GM18870 (cell line): ENCODE results near the gene PDZD7.

ENCODE experiments used
- ATAC-seq: cut with Tn5 transposase; IDR thresholded peaks from one replicate; pipeline ENCODE4 v1.9.1; 2021; ENCODE audit warnings: moderate library complexity; ENCODE audit not compliant: unreplicated experiment

The PDZD7 gene

DNA sequence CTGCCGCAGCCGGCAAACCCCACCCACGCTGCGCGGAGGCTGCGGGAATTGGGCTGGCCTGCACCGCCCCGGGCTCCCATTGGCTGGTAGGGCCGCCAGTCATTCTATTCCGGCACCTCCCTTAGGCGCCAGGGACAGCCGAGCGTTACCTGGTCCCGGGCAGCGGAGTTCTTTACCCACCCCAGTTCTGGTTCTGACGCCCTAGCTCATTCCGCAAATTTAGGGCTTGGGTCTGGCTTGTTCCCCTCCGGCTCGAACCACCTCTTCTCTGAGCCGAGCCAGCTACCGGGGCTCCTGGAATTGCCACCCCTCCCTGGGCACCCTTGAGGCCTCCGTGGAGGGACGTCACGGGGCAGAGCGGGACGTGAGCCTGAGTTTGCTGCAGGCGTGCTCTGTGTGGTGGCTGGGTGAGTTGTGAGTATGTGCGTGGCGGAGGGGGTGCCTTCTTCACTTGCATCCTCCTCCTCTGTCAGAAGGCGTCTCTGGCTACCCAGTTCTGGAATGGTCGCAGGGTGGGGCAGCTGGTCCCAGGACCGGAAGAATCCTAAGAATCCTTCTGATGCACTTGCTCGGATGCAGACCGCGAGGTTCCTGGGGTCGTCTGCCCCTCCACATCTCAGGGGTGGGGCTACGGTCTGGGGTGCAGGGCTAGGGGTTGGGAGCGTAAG is at the start of gene PDZD7, which contains the start of gene SFXN3:
Gene PDZD7 (minus strand): TSS at position 2 of the 668 bp plus-strand sequence. CDS start 910 bp downstream, outside the sequence.
Gene SFXN3 (plus strand): TSS at position 107 of the 668 bp plus-strand sequence. CDS start 3,461 bp downstream, outside the sequence.
- peak; percentile 64 for ATAC-seq

DNA sequence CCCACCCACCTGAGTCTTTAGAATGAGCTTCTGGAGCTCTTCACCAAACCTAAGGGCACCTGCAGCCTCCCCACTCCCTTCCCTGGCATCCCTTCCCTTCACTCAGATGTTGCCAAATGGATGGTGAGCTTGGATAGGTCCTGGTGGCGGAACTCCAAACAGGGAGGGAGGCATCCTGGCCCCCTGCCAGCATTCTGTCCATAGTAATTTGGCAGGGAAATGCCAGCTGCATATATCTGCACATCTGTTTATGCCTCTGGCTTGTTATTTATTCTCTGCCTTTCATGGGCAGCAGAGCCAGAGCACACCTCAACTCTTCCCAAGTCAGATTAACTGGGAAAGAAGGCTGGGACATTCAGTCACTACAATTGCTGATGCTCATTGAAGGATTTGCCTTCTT is 48.9 kb upstream of the PDZD7 start:
- ATAC-seq = no peak

DNA sequence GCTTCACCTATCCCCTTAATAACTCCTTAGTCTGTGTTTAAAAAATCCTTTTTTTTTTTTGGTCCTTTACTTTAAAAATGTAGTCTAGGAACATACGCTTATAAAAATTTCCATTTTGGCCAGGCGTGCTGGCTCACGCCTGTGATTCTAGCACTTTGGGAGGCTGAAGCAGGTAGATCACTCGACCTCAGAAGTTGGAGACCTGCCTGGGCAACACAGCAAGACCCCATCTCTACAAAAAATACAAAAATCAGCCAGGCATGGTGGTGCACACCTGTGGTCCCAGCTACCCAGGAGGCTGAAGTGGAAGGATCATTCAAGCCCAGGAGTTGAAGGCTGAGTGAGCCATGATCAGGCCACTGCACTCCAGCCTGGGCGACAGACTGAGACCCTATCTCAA is 45.7 kb upstream of the PDZD7 start:
- ATAC-seq = no peak

DNA sequence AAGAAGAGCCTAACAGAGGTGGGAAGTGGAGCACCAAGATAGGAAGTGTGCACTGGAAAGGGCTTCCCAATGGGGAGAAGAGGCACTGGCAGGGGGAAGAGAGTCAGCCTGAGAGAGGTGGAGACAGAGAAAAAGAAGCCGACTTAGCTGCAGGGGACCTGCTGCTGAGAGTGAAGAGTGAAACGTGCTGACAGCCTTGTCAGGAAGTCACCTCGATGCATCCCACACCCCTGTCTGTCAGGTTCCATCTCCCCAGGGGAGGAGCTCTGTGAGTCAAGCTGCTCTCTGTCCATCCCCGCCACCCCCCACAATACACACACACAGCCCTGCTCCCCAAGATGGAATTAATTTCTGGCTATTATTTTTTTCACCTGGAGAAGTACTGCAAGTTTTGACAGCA is 44.8 kb upstream of the PDZD7 start:
- no peak for ATAC-seq

DNA sequence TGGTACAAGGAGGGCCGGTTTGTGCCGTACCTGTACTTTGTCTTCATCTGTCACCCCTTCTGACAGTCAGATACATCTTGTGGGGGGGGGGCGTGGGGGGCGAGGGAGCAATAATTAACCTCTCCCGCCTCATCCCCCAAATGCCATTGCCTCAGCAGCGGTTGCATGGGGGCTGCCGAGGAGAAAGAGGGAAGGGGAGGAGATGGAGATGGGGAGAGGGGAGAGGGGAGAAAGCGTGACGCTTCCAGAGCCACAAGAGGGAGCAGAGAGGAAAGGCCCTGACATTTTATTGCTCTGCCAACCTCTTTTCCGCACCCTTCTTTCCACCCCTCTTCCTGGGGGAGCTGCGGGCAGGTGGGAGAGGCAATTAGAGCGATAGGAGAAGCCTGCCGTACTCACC is 42.7 kb upstream of the PDZD7 start:
- no peak for ATAC-seq

DNA sequence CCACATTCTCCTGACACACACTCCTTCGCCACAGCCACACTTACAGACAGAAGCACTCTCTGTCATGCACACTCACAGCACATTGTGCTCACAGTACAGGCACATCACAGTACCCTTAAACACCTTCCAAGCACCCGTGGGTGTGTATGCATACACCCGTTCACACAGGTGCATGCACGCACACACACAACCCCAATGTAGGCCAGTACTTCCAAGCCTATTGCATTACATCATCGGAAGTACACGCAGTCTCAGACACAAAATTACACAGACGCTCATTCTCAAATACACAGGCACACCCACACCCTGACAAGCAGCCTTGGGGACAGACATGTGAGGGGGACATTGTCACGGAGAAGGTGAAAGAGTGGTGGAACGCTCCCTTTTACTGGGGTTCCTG is 42.0 kb upstream of the PDZD7 start:
- ATAC-seq = no peak

DNA sequence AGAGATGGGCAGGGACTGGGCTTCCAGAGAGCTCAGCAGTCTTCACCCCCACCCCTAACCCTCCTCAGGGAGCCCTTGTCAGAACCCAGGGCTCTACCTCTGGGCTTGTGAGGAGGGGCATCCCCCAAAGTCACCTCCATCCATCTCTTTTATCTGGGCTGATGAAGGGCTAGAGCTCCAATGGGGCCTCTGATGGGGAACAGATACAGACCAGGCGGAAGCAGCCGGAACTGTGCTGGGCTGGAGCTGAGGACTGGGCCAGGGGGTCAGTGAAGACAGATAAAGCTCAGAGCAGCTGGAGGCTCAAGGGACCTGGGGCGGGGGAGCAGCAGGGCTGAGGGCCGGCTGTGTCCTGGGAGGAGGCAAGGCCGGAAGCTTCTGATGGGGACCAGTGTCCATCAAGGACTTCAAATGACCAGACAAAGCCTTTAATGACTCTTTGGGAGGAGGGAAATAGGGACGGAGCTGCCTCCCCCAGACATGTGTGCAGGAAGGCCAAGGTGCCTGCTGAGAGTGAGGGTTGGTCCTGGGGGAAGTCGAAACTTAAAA is 41.0 kb upstream of the PDZD7 start:
- ATAC-seq = no peak

DNA sequence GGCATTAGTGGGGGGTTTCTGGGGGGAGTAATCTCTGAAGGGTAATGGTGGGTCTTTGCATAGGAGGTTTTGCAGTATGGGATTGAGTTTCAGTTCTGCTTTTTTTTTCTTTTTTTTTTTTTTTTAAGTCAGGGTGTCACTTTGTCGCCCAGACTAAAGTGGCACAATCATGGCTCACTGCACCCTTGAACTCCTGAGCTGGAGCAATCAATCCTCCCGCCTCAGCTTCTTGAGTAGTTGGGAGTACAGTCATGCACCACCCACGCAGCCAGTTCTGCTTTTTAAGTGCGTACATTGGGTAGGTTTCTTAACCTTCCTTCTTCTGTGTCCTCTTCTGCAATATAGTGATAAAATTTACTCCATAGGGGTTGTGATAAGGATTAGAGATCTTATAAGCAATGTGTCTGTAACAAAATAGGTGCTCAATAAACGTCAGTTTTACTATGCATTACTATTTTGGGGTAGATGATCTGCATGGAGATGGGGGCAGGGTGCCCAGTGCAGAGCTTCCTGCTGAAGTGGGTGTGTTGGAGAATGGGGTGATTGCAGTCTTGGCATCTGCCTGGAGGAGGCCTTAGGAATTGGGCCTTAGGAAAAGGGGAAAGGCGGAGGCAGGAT is 40.4 kb upstream of the PDZD7 start:
- ATAC-seq = no peak

DNA sequence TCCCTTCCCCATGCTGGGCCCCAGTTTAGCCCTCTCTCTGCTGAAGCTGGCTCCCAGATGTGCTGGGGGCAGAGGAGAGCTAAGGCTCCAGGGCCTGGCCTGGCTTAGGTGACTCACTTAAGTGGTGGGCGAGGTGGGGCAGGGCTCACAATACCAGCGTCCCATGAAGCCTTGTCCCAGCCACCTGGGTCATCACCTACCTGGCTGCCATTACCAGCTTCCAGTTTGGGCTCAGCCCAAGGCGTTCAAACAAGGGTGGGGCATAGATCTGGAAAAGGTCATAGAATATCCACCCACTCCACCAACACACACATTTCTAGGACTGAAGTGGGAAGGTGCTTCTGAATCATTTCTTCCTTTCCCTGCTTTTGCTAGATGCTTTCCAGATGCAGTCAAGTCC is 39.2 kb upstream of the PDZD7 start:
- no peak for ATAC-seq

DNA sequence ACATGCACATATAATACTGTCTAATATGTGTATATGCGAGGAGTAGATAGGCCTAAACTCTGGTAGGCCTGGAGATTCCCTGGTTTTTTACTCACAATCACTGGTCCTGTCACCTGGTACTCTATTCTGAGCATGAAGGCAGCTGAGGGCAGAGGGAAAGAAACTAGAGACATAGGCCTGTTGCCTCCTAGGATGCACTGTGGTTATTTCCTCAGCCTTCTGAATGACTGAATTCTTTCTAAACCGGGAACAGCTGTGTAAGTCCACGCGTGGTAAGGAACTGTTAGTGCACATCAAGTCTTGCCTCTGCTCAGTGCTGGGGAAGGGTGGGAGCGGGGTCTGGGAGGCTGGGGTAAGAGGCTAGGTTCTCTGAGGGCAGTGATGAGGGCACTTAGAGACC is 38.5 kb upstream of the PDZD7 start:
- no peak for ATAC-seq

DNA sequence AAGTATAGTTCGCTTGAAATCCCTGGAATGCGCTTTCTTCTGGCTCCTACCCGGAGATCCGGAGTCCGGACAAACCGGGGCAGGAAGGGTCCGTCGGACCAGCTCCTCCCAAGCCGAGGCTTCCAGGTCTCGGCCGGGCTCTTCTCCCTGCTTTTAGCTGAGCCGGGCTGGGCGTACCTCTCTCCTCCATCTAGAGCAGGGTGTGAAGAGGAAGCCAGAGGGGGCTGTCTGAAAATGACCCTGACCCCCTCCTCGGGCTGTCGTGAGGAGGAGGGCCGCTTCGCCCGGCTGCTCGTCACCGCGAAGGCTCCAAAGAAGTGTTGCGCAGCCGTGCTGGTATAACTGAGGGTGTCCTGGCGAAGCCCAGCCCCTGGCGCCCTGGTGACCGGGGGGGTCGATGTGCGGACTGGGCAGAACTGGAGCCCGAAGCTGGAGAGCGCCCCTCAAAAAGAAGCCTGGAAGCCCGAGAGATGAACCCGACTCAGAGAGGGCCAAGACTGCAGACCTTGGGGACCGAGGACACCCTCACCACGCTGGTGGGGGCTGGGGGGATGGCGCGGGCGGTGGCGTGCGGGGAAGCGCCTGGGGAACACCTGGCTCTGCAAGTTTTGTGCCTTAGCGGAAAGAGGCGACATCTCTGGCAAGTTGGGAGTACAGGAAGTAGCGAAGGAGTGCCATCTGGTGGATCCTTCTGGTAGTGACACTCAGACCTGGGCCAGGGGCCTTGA is 36.6 kb upstream of the PDZD7 start:
- ATAC-seq = no peak

DNA sequence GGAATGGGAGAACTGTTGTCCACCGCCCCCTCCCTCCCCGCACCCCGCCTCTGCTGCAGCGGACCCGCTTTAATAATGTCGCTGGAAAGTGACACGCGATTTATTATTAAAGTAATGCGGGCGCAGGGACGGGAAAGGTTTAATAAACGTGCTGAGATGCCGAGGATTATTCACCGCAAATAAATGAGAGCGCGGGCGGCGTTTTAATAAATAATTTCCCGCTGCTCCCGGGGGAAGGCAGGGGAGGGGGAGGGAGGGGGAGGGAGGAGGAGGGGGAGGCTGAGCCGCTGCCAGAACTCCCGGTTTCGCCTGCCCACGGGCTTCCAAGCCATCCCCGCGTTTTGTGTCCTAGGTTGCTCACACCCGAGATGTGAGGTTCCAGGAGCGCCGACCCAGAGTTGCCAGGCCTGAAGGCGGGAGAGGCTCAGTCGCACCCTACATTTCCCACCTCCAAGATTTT is 36.0 kb upstream of the PDZD7 start:
- no peak for ATAC-seq

DNA sequence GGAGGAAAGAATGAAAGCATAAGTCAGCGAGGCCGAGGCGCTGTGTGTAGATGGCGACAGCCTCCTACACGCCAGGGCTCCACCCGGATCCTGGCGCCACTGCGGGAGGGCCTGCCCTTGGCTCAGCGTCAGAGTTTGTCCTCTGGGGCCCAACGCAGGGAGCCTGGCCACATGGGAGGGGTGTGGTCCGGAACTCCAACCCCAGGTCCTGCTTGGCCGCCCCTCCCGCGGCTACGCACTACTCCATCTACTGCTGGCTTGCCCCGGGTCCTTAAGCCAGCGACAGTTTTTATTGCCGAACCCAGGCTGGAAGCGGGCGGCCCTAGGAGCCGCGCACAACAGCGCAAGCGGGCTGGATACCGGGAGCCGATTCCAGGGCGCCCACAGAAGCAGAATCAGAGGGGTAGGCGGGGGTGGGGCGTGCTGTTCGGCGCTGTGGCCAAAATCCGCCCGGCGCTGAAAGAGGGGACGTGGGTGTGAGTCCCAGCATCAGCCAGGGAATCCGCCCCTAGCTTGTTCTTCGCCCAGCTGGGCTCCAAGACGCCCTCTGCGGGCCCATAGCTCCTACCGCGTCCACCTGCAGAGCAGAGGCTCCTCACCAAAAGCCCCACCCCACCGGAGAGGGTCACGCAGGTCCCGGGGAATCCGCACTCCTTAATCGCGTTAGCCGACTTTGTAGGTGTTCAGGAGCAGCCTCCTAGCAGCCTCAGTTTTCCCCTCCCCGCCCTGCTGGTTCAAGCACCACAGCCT is 35.4 kb upstream of the PDZD7 start:
- ATAC-seq = no peak

DNA sequence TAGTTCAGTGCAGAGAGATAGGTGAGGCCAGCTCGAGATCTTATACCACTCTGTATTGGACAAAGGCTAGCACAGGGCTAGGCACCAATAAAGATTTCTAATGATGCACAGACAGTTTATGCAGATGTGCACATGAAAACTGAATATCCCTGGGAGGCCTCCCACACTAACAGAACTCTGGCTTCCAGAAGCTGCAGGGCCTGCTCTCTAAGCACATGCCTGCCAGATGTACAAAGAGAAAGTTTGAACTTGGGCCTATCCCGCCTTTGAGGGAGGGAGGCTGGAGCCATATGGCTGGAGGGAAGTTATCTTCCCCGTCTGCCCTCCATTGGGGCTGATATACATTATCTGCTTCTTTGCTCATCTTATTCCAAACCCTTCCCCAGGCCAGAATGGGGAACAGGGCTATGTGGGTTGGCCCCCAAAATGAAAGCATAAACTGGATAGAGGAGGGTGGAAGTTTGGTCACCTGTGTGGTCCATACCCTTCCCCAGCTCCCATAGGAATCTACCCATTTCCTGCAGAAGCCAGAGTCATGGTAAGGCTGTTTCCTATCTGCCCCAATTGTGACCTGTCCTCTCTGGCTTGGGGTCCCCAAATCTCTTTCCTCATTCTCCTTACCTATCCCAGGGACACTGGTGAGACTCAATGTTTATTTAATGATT is 34.7 kb upstream of the PDZD7 start:
- ATAC-seq = no peak

DNA sequence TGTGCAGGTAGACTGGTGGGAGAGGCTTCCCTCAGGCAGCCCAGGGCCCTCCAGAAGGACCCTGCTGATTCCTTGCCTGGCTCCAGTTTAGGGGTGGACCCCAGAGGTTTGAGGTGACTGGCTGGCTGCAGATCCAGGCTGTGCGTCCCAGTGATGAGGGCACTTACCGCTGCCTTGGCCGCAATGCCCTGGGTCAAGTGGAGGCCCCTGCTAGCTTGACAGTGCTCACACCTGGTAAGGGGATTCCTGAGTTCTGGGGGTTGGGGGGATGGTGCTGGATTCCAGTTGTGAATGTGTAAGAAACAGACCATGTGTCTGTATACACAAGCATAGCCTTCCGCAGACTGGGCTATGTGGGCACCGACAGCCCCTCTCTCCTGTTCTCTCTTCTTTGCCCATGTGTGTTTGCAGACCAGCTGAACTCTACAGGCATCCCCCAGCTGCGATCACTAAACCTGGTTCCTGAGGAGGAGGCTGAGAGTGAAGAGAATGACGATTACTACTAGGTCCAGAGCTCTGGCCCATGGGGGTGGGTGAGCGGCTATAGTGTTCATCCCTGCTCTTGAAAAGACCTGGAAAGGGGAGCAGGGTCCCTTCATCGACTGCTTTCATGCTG is 33.6 kb upstream of the PDZD7 start:
- no peak for ATAC-seq

DNA sequence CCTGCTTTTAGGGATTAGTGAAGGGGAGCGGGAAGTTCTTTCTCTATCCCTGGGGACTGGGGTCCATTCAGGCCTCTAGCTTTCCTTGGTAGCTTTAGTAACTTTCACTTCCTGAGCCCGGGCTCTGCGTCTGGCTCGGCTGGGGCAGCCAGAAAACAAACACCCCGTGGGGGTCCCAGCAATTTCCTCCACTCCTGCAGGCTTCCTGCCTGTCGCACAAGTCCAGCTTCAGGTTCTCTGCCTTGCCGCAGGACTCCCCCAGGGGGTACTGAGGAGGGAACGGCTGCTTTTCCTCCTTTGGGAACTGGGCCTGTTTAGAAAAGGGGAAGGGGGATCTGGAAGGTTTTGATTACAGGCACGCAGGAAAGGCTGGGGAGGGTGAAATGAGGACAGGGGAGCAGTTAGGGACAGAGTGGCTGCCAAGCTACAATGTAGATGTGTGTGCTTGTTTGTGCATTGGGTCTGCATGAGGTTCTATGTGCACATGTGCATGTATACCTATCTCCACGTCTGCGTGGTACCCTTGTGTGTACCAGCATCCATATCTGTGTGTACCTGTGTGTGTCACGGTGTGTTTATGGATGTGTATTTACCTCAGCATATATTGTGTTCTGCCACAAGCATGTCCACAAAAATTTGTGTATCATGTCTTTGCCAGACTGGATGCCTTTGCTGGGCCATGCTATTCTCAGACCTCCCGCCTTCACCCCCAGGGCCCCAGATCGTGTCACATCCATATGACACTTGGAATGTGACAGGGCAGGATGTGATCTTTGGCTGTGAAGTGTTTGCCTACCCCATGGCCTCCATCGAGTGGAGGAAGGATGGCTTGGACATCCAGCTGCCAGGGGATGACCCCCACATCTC is 32.9 kb upstream of the PDZD7 start:
- no peak for ATAC-seq

DNA sequence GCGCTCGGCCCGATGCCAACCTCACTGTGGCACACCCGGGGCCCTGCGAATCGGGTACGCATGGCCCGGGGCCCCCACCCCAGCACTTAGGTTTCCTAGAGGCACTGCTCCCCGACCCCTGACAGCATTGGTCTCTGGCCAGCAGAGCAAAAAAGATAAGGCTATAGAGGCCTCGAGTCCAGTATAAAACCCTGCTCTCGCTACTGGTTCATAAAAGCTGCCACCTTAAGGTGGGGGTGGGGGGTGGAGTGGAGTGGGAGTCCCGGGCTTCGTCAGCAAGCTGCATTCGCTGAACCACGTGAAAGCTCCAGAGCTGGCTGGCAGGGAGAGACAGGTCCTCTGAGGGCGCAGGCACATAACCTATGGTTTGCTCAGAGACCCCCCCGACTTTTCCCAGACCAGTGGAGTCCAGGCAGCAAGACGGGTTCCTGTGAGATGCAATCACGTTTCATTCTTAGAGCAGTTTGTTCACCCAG is 32.2 kb upstream of the PDZD7 start:
- no peak for ATAC-seq

DNA sequence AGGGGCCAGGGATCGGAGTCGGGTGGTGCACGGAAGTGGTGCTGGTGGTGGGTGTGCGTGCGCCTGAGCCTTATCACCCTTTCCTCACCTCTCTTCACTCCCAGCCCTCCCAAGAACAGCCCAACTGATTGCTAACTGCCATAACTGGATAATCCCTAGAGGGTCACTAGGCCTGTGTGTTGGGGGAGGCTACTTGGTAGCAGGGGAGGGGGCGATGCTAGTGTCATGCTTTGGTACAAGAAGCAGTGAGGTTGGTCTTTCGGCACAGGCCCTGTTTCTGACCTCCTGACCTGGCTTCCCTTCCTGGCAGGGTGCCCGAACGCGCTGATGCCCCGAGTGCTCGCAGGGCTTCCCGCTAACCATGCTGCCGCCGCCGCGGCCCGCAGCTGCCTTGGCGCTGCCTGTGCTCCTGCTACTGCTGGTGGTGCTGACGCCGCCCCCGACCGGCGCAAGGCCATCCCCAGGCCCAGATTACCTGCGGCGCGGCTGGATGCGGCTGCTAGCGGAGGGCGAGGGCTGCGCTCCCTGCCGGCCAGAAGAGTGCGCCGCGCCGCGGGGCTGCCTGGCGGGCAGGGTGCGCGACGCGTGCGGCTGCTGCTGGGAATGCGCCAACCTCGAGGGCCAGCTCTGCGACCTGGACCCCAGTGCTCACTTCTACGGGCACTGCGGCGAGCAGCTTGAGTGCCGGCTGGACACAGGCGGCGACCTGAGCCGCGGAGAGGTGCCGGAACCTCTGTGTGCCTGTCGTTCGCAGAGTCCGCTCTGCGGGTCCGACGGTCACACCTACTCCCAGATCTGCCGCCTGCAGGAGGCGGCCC is 31.5 kb upstream of the PDZD7 start:
- ATAC-seq = no peak
